IMR-90 (cell line): ENCODE measurements around the gene TRIM33. TPM values are rescaled to one million over a fixed set of nuclear protein-coding genes. Genes with fewer than 3 reads are reported as not detected.

ENCODE experiments used
- ATAC-seq: fragments of 200-7000 bp; cut with Tn5 transposase; 2 replicates; pipeline ENCODE4 v1.9.1; 2020; ENCODE audit warnings: low read depth, mild to moderate bottlenecking, moderate library complexity
- BruUV-seq: library from RNA; stranded (reverse); fragments of 400-500 nt; replicated peaks from 2 replicates; lab custom pipeline; 2021; lab: Mats Ljungman, UMichigan
- CTCF ChIA-PET: fragments of 300-600 bp; formaldehyde crosslinking; extraction: SDS; loops from one replicate; lab custom pipeline; 2021; ENCODE audit warnings: antibody characterized with exemption; lab: Yijun Ruan, JAX
- POLR2A ChIA-PET: fragments of 300-600 bp; sonication (Branson Sonifier 250); formaldehyde crosslinking; loops from one replicate; lab custom pipeline; 2022; ENCODE audit warnings: antibody characterized with exemption; ENCODE audit not compliant: unreplicated experiment; lab: Charles Lee
- DNase-seq: peaks from one replicate; pipeline ENCODE4 v3.0.0; 2013
- H2AFZ ChIP-seq: replicated peaks from 2 replicates; pipeline ENCODE3; 2013; ENCODE audit warnings: low read length, mild to moderate bottlenecking; ENCODE audit not compliant: poor library complexity
- H2AK5ac ChIP-seq: 2 replicates; pipeline ENCODE4 v1.6.1; 2013; ENCODE audit warnings: low read depth, low read length, inconsistent platforms
- H2AK9ac ChIP-seq: replicated peaks from 2 replicates; pipeline ENCODE3; 2013; ENCODE audit warnings: mild to moderate bottlenecking, low read depth, low read length, moderate library complexity; ENCODE audit not compliant: poor library complexity
- H2BK120ac ChIP-seq: 2 replicates; pipeline ENCODE4 v1.6.1; 2013; ENCODE audit warnings: low read depth, low read length, inconsistent platforms
- H2BK15ac ChIP-seq: 3 replicates; pipeline ENCODE4 v1.6.1; 2013; ENCODE audit warnings: low read depth, low read length, inconsistent platforms
- H2BK20ac ChIP-seq: 2 replicates; pipeline ENCODE4 v1.6.1; 2013; ENCODE audit warnings: low read depth, mild to moderate bottlenecking, inconsistent platforms, low read length, moderate library complexity
- H2BK5ac ChIP-seq: 2 replicates; pipeline ENCODE4 v1.6.1; 2013; ENCODE audit warnings: mild to moderate bottlenecking, low read depth, low read length, inconsistent platforms; ENCODE audit not compliant: poor library complexity, severe bottlenecking
- H3K14ac ChIP-seq: replicated peaks from 2 replicates; pipeline ENCODE4 v1.6.1; 2013; ENCODE audit warnings: low read depth, low read length, inconsistent platforms
- H3K18ac ChIP-seq: 2 replicates; pipeline ENCODE4 v1.6.1; 2013; ENCODE audit warnings: low read depth, low read length, control low read depth
- H3K23ac ChIP-seq: 2 replicates; pipeline ENCODE4 v1.6.1; 2013; ENCODE audit warnings: low read depth, low read length, inconsistent platforms
- H3K27ac ChIP-seq: 2 replicates; pipeline ENCODE4 v1.5.1; 2013; ENCODE audit warnings: mild to moderate bottlenecking, control low read depth, low read length; ENCODE audit not compliant: insufficient read depth
- H3K27me3 ChIP-seq: 2 replicates; pipeline ENCODE4 v1.6.1; 2013; ENCODE audit warnings: low read length; ENCODE audit not compliant: control insufficient read depth, insufficient read depth
- H3K36me3 ChIP-seq: 2 replicates; pipeline ENCODE4 v1.6.1; 2013; ENCODE audit warnings: low read length, mixed read lengths; ENCODE audit not compliant: control insufficient read depth, insufficient read depth
- H3K4ac ChIP-seq: 2 replicates; pipeline ENCODE4 v1.6.1; 2013; ENCODE audit warnings: low read depth, low read length, inconsistent platforms
- H3K4me1 ChIP-seq: 2 replicates; pipeline ENCODE4 v1.6.1; 2013; ENCODE audit warnings: low read length, mixed read lengths; ENCODE audit not compliant: control insufficient read depth, insufficient read depth
- H3K4me2 ChIP-seq: 2 replicates; pipeline ENCODE4 v1.6.1; 2013; ENCODE audit warnings: low read depth, mild to moderate bottlenecking, control low read depth, low read length, moderate library complexity
- H3K4me3 ChIP-seq: 2 replicates; pipeline ENCODE4 v1.5.1; 2013; ENCODE audit warnings: low read depth, mild to moderate bottlenecking, control low read depth, low read length, moderate library complexity; ENCODE audit not compliant: insufficient read depth
- H3K56ac ChIP-seq: 2 replicates; pipeline ENCODE4 v1.6.1; 2013; ENCODE audit warnings: low read length, inconsistent platforms; ENCODE audit not compliant: insufficient read depth; ENCODE audit errors: extremely low read depth
- H3K79me1 ChIP-seq, 2 experiments: 2 replicates each; pipeline ENCODE4 v1.6.1; 2013; ENCODE audit warnings: low read length in 2 of 2, inconsistent platforms in 1 of 2, low read depth in 1 of 2
- H3K9ac ChIP-seq: 2 replicates; pipeline ENCODE4 v1.6.1; 2013; ENCODE audit warnings: low read depth, low read length, control low read depth
- H3K9me1 ChIP-seq: 2 replicates; pipeline ENCODE4 v1.6.1; 2013; ENCODE audit warnings: low read length, inconsistent platforms; ENCODE audit not compliant: insufficient read depth
- H3K9me3 ChIP-seq: 2 replicates; pipeline ENCODE4 v1.6.1; 2013; ENCODE audit warnings: low read length; ENCODE audit not compliant: control insufficient read depth, insufficient read depth
- H4K20me1 ChIP-seq: 2 replicates; pipeline ENCODE4 v1.6.1; 2013; ENCODE audit warnings: low read length, inconsistent platforms; ENCODE audit not compliant: insufficient read depth
- H4K5ac ChIP-seq: 2 replicates; pipeline ENCODE4 v1.6.1; 2013; ENCODE audit warnings: mild to moderate bottlenecking, low read depth, low read length, control low read depth
- H4K8ac ChIP-seq, 2 experiments: 2 replicates each; pipeline ENCODE4 v1.6.1; 2013; ENCODE audit warnings: low read depth in 2 of 2, low read length in 2 of 2, control low read depth in 1 of 2, inconsistent platforms in 1 of 2
- H4K91ac ChIP-seq: 2 replicates; pipeline ENCODE4 v1.6.1; 2013; ENCODE audit warnings: low read depth, low read length, inconsistent platforms; ENCODE audit not compliant: insufficient read depth
- CHD1 ChIP-seq: IDR thresholded peaks from 2 replicates; pipeline ENCODE4 v1.6.1; 2012; ENCODE audit warnings: low read depth, low read length, improper control_type of control experiment
- WGBS, 2 experiments: methylation state at CpG; one replicate each; pipeline versions ENCODE4 v1.1.5 to v1.1.7; 2013; ENCODE audit warnings: missing lambda C conversion rate in 2 of 2; ENCODE audit not compliant: insufficient read length in 1 of 2; ENCODE audit errors: extremely low coverage in 2 of 2; 5-methylcytosine and 5-hydroxymethylcytosine counted together
- dilution Hi-C: fragments of 300-500 bp; cut with HindIII; formaldehyde crosslinking; loops from one replicate; pipeline ENCODE4 v1.14.3; 2018; ENCODE audit warnings: low sequenced_read_pairs; ENCODE audit not compliant: unreplicated experiment
- in situ Hi-C: fragments of 300-500 bp; cut with MboI; formaldehyde crosslinking; loops from 3 replicates; pipeline ENCODE4 v1.14.3; 2019; ENCODE audit warnings: low sequenced_read_pairs, inconsistent platforms, mixed read lengths
- intact Hi-C: fragments of 100-400 bp; cut with micrococcal nuclease; formaldehyde crosslinking; loops from 2 replicates; pipeline ENCODE4 v1.10.0; 2022
- polyA plus RNA-seq, 3 experiments: library from polyadenylated mRNA; depleted of rRNA; stranded (reverse); fragments of >200 nt; gene quantifications; 2 replicates each; pipeline ENCODE4 v1.2.3, GENCODE V29; 2012; ENCODE audit warnings: low replicate concordance in 1 of 3
- total RNA-seq: library from RNA; depleted of rRNA; stranded (reverse); fragments of >200 nt; gene quantifications from 2 replicates; pipeline ENCODE4 v1.2.3, GENCODE V29; 2012

TRIM33 gene
- total and polyA plus RNA-seq, 2 of the 4 experiments (the other 2 are of a cell fraction), result 9.5 to 40.1 TPM

GRCh38 chr1:114387010-114387360 is 124.0 kb downstream of the TRIM33 start:
- no TSS peak for BruUV-seq
- dilution Hi-C loops, result no loop called here

More at GRCh38 chr1:114387010-114387360, 124.0 kb downstream of the TRIM33 start:
- no peaks in the 10 kb centered on the region for H3K36me3 ChIP-seq
- no peak for TF ChIP-seq CHD1
- H3K4me2 ChIP-seq, result no peak overlapping the region
- H2BK15ac ChIP-seq, result no peak overlapping the region
- H3K23ac ChIP-seq, result no peak overlapping the region
- ChIA-PET POLR2A (no interaction called here), CTCF (interaction anchor here (0.6 to 1.0 kb wide), 3 partner anchors 17 to 1572 kb away, joined by 3 to 5 read pairs (median 5); no protein-coding TSS in a partner anchor)
- in situ Hi-C loops, result no loop called here
- H3K4me1 ChIP-seq, result no peaks in the 10 kb centered on the region
- H3K4me3 ChIP-seq, result no peak overlapping the region
- H3K14ac ChIP-seq, result no peak overlapping the region
- ATAC-seq (no peak), DNase-seq (no peak)
- no peaks in the 10 kb centered on the region for H4K20me1 ChIP-seq
- no peaks in the 10 kb centered on the region for H3K9me1 ChIP-seq
- H4K8ac ChIP-seq, result no peak overlapping the region
- H3K9me3 ChIP-seq, result peaks cover 4% of the 10 kb centered on the region; the same call in 1 of the 2 replicates
- H3K79me1 ChIP-seq, result no peaks in the 10 kb centered on the region
- H2BK120ac ChIP-seq, result no peak overlapping the region
- H4K5ac ChIP-seq, result no peak overlapping the region
- no peak overlapping the region for H4K91ac ChIP-seq
- H2BK5ac ChIP-seq, result no peak overlapping the region
- no peak overlapping the region for H3K56ac ChIP-seq
- H2BK20ac ChIP-seq, result no peak overlapping the region
- no peak overlapping the region for H3K18ac ChIP-seq
- H2AK5ac ChIP-seq, result no peak overlapping the region
- no CpG with 5 or more reads among the region's 1 CpG for WGBS, 2 experiments
- no peak overlapping the region for H3K9ac ChIP-seq
- no peak overlapping the region for H3K27ac ChIP-seq
- no peaks in the 10 kb centered on the region for H3K27me3 ChIP-seq
- intact Hi-C loops, result no loop called here
- no peak overlapping the region for H2AK9ac ChIP-seq
- H2AFZ ChIP-seq, result no peak overlapping the region
- no peak overlapping the region for H3K4ac ChIP-seq
